HepG2 (cell line): ENCODE results near the gene PCCB. TPM values are rescaled to one million over a fixed set of nuclear protein-coding genes. Genes with fewer than 3 reads are reported as not detected.

ENCODE experiments used
- BCLAF1 ChIP-seq: fragments of 450-650 bp; IDR thresholded peaks from 2 replicates; pipeline ENCODE4 v1.6.1; 2017; ENCODE audit warnings: mild to moderate bottlenecking
- FOXK1 ChIP-seq: sonication (generic); formaldehyde crosslinking; IDR thresholded peaks from 2 replicates; pipeline ENCODE4 v1.4.0; 2020; ENCODE audit warnings: low read depth, missing genetic modification reagents, borderline replicate concordance
- GATA4 ChIP-seq: sonication (generic); IDR thresholded peaks from 2 replicates; pipeline ENCODE4 v1.6.1; 2016; ENCODE audit warnings: antibody characterized with exemption, low read depth, borderline replicate concordance
- HMGA1 ChIP-seq: sonication (generic); formaldehyde crosslinking; conservative IDR thresholded peaks from 2 replicates; pipeline ENCODE4 v1.4.0; 2020; ENCODE audit warnings: missing genetic modification reagents
- KDM5A ChIP-seq: fragments of 200-600 bp; sonication (generic); IDR thresholded peaks from 2 replicates; pipeline ENCODE4 v1.7.0; 2018; ENCODE audit warnings: antibody characterized with exemption, mild to moderate bottlenecking, low read length, borderline replicate concordance
- MIXL1 ChIP-seq: IDR thresholded peaks from 2 replicates; pipeline ENCODE4 v1.6.1; 2016
- MTERF4 ChIP-seq: sonication (generic); formaldehyde crosslinking; IDR thresholded peaks from 2 replicates; pipeline ENCODE4 v1.8.0; 2023; ENCODE audit warnings: mild to moderate bottlenecking, missing genetic modification reagents
- NKX3-1 ChIP-seq: sonication (generic); formaldehyde crosslinking; IDR thresholded peaks from 2 replicates; pipeline ENCODE4 v1.5.0; 2020; ENCODE audit warnings: missing genetic modification reagents
- PHB2 ChIP-seq: fragments of 450-650 bp; IDR thresholded peaks from 2 replicates; pipeline ENCODE4 v1.6.1; 2018; ENCODE audit not compliant: partially characterized antibody
- PHF20 ChIP-seq: sonication (generic); formaldehyde crosslinking; IDR thresholded peaks from 2 replicates; pipeline ENCODE4 v1.5.0; 2020; ENCODE audit warnings: mild to moderate bottlenecking, missing genetic modification reagents
- SALL2 ChIP-seq: sonication (generic); formaldehyde crosslinking; IDR thresholded peaks from 2 replicates; pipeline ENCODE4 v1.8.1; 2023; ENCODE audit warnings: mild to moderate bottlenecking, missing genetic modification reagents, inconsistent platforms
- SIX4 ChIP-seq: sonication (generic); formaldehyde crosslinking; IDR thresholded peaks from 2 replicates; pipeline ENCODE4 v1.4.0; 2020; ENCODE audit warnings: missing genetic modification reagents
- SNAPC5 ChIP-seq: sonication (generic); formaldehyde crosslinking; IDR thresholded peaks from 2 replicates; pipeline ENCODE4 v1.8.1; 2023; ENCODE audit warnings: mild to moderate bottlenecking, missing genetic modification reagents, borderline replicate concordance
- SP140L ChIP-seq: sonication (generic); formaldehyde crosslinking; IDR thresholded peaks from 2 replicates; pipeline ENCODE4 v1.4.0; 2020; ENCODE audit warnings: missing genetic modification reagents, borderline replicate concordance
- TAF1 ChIP-seq: sonication (generic); formaldehyde crosslinking; IDR thresholded peaks from 2 replicates; pipeline ENCODE4 v1.4.0; 2020; ENCODE audit warnings: missing genetic modification reagents
- TRIM24 ChIP-seq: sonication (generic); formaldehyde crosslinking; IDR thresholded peaks from 2 replicates; pipeline ENCODE4 v1.8.0; 2022; ENCODE audit warnings: mild to moderate bottlenecking, missing genetic modification reagents
- ZHX1 ChIP-seq: sonication (generic); formaldehyde crosslinking; IDR thresholded peaks from 2 replicates; pipeline ENCODE4 v1.8.1; 2022; ENCODE audit warnings: low read depth, mild to moderate bottlenecking, missing genetic modification reagents
- ZNF256 ChIP-seq: sonication (generic); formaldehyde crosslinking; conservative IDR thresholded peaks from 2 replicates; pipeline ENCODE4 v1.4.0; 2020; ENCODE audit warnings: missing genetic modification reagents
- ZNF333 ChIP-seq: sonication (generic); formaldehyde crosslinking; IDR thresholded peaks from 2 replicates; pipeline ENCODE4 v1.4.0; 2020; ENCODE audit warnings: mild to moderate bottlenecking, missing genetic modification reagents, borderline replicate concordance
- ZNF550 ChIP-seq: sonication (generic); formaldehyde crosslinking; IDR thresholded peaks from 2 replicates; pipeline ENCODE4 v1.4.0; 2020; ENCODE audit warnings: mild to moderate bottlenecking, missing genetic modification reagents, borderline replicate concordance
- ZNF558 ChIP-seq: sonication (generic); formaldehyde crosslinking; IDR thresholded peaks from 2 replicates; pipeline ENCODE4 v1.9.0; 2022; ENCODE audit warnings: mild to moderate bottlenecking, missing genetic modification reagents, borderline replicate concordance
- polyA plus RNA-seq, 8 experiments: library from polyadenylated mRNA; depleted of rRNA in 3 of 8; stranded (reverse) in 7 of 8; unstranded in 1 of 8; fragments of >200 nt; fragmentation: Illumina TruSeq in 4 of 8; extraction: Trizol in 4 of 8; gene quantifications; 2 replicates each; pipeline versions ENCODE4 v1.2.1 to v1.2.3, GENCODE V29; 2011 to 2016; ENCODE audit warnings: low read depth in 4 of 8, missing spikeins in 1 of 8, mixed read lengths in 1 of 8; ENCODE audit not compliant: insufficient read depth in 1 of 8
- total RNA-seq, 5 experiments: library from RNA; depleted of rRNA; stranded (reverse); fragments of >200 nt; fragmentation: Illumina TruSeq; extraction: Trizol; gene quantifications; 2 replicates each; pipeline ENCODE4 v1.2.3, GENCODE V29; 2016; ENCODE audit warnings: low read depth in 1 of 5
- TF ChIP-seq, protein P1 (sequence below), 2 experiments: sonication (generic) in 1 of 2; formaldehyde crosslinking in 1 of 2; IDR thresholded peaks; 2 replicates each; pipeline versions ENCODE4 v1.4.0 to v1.6.1; 2018 to 2020; ENCODE audit warnings: missing genetic modification reagents in 2 of 2, borderline replicate concordance in 1 of 2, low read depth in 1 of 2, mild to moderate bottlenecking in 1 of 2, missing biosample characterization in 1 of 2

PCCB gene
- total and polyA plus RNA-seq, 2 of the 13 experiments (the other 11 are each of a cell fraction or from before 2014, with no cell fraction given): 84.1 to 88.7 TPM

- TF ChIP-seq, protein P1, sequence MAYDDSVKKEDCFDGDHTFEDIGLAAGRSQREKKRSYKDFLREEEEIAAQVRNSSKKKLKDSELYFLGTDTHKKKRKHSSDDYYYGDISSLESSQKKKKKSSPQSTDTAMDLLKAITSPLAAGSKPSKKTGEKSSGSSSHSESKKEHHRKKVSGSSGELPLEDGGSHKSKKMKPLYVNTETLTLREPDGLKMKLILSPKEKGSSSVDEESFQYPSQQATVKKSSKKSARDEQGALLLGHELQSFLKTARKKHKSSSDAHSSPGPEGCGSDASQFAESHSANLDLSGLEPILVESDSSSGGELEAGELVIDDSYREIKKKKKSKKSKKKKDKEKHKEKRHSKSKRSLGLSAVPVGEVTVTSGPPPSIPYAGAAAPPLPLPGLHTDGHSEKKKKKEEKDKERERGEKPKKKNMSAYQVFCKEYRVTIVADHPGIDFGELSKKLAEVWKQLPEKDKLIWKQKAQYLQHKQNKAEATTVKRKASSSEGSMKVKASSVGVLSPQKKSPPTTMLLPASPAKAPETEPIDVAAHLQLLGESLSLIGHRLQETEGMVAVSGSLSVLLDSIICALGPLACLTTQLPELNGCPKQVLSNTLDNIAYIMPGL (CRISPR knock-in tag; IDR thresholded peaks at IDR 0.05; ENCODE audit: borderline replicate concordance in 1 of 2, low read depth in 1 of 2): 0 out of 4 replicates have a peak, but pooled peaks of 1 of the 2 experiments have one; percentile 20
- TF ChIP-seq SIX4 (CRISPR knock-in tag) (no peak), PHF20 (no peak), HMGA1 (CRISPR knock-in tag) (no peak), ZNF550 (CRISPR knock-in tag) (0 out of 2 replicates have a peak, but pooled peaks have one; percentile 47), SALL2 (CRISPR knock-in tag) (peak; percentile 80), MIXL1 (CRISPR knock-in tag) (peak; percentile 48; the same call in 1 of the 2 replicates), ZNF558 (CRISPR knock-in tag) (peak; percentile 98; the same call in 1 of the 2 replicates), KDM5A (no peak), BCLAF1 (no peak), NKX3-1 (CRISPR knock-in tag) (peak; percentile 91), PHB2 (no peak), TRIM24 (CRISPR knock-in tag) (no peak), FOXK1 (no peak), MTERF4 (CRISPR knock-in tag) (no peak), SP140L (CRISPR knock-in tag) (no peak; the same call in 1 of the 2 replicates), ZNF333 (CRISPR knock-in tag) (no peak), TAF1 (CRISPR knock-in tag) (no peak), ZNF256 (CRISPR knock-in tag) (peak; percentile 98), GATA4 (no peak), ZHX1 (CRISPR knock-in tag) (no peak), SNAPC5 (CRISPR knock-in tag) (0 out of 2 replicates have a peak, but pooled peaks have one; percentile 64)
These were observed 842 bp downstream of the PCCB start (continued) for GRCh38 chr3:136250903-136251460.
